ENCODE data around the gene SOST.
"Not testable (repeated sequence)": the region's sequence is repeated elsewhere in the genome, so short reads cannot be mapped to it uniquely, and the experiment has no call there.

The SOST gene

GRCh38 chr17:43758497-43759174 is at the start of gene SOST:
SOST (minus strand) TSS chr17:43758791; CDS start chr17:43758741, 50 bp downstream.
- DNase-seq (ENCODE audit: low read depth), result no peak

- no peak for DNase-seq (ENCODE audit: low read depth)
Observed at GRCh38 chr17:43808076-43808475, 49.5 kb upstream of the SOST start.

- DNase-seq (ENCODE audit: low read depth), result no peak
Observed at GRCh38 chr17:43805117-43805516, 46.5 kb upstream of the SOST start.

- no peak for DNase-seq (ENCODE audit: low read depth)
Observed at GRCh38 chr17:43803758-43804157, 45.2 kb upstream of the SOST start.

GRCh38 chr17:43801844-43802243 is 43.3 kb upstream of the SOST start:
- DNase-seq (ENCODE audit: low read depth), result no peak

GRCh38 chr17:43800736-43801135 is 42.1 kb upstream of the SOST start:
- DNase-seq (ENCODE audit: low read depth), result no peak

- no peak for DNase-seq (ENCODE audit: low read depth)
Observed at GRCh38 chr17:43799047-43799446, 40.5 kb upstream of the SOST start.

GRCh38 chr17:43798024-43798423 is 39.4 kb upstream of the SOST start:
- DNase-seq (ENCODE audit: low read depth), result not testable (repeated sequence)

GRCh38 chr17:43792668-43793067 is 34.1 kb upstream of the SOST start:
- DNase-seq (ENCODE audit: low read depth), result not testable (repeated sequence)

GRCh38 chr17:43791589-43791988 is 33.0 kb upstream of the SOST start:
- DNase-seq (ENCODE audit: low read depth), result peak; percentile 65

GRCh38 chr17:43790311-43790940 is 31.8 kb upstream of the SOST start:
- no peak for DNase-seq (ENCODE audit: low read depth)

GRCh38 chr17:43789482-43789881 is 30.9 kb upstream of the SOST start:
- DNase-seq (ENCODE audit: low read depth), result no peak

- DNase-seq (ENCODE audit: low read depth), result no peak
Observed at GRCh38 chr17:43788540-43788939, 29.9 kb upstream of the SOST start.

- DNase-seq (ENCODE audit: low read depth), result peak; percentile 38
Observed at GRCh38 chr17:43787728-43788127, 29.1 kb upstream of the SOST start.

GRCh38 chr17:43784628-43785101 is 26.1 kb upstream of the SOST start:
- peak; percentile 59 for DNase-seq (ENCODE audit: low read depth)

- no peak for DNase-seq (ENCODE audit: low read depth)
Observed at GRCh38 chr17:43784068-43784467, 25.5 kb upstream of the SOST start.

- no peak for DNase-seq (ENCODE audit: low read depth)
Observed at GRCh38 chr17:43782913-43783680, 24.5 kb upstream of the SOST start.

- DNase-seq (ENCODE audit: low read depth), result no peak
Observed at GRCh38 chr17:43780135-43780534, 21.5 kb upstream of the SOST start, which contains the start of gene CFAP97D1. CFAP97D1 (plus strand) TSS chr17:43780435; CDS start chr17:43780463, 28 bp downstream.

GRCh38 chr17:43779145-43780125 is 20.8 kb upstream of the SOST start:
- no peak for DNase-seq (ENCODE audit: low read depth)

- peak; percentile 94 for DNase-seq (ENCODE audit: low read depth)
Observed at GRCh38 chr17:43778337-43779144, 19.9 kb upstream of the SOST start, which contains the start of gene DUSP3. DUSP3 (minus strand) TSS chr17:43778977; CDS start chr17:43778924, 53 bp downstream.
